ENCODE data around the gene CACNA1G. TPM values are rescaled to one million over a fixed set of nuclear protein-coding genes. Genes with fewer than 3 reads are reported as not detected.

Gene CACNA1G
- total RNA-seq, 2 experiments from 2014 or later: not detected

DNA sequence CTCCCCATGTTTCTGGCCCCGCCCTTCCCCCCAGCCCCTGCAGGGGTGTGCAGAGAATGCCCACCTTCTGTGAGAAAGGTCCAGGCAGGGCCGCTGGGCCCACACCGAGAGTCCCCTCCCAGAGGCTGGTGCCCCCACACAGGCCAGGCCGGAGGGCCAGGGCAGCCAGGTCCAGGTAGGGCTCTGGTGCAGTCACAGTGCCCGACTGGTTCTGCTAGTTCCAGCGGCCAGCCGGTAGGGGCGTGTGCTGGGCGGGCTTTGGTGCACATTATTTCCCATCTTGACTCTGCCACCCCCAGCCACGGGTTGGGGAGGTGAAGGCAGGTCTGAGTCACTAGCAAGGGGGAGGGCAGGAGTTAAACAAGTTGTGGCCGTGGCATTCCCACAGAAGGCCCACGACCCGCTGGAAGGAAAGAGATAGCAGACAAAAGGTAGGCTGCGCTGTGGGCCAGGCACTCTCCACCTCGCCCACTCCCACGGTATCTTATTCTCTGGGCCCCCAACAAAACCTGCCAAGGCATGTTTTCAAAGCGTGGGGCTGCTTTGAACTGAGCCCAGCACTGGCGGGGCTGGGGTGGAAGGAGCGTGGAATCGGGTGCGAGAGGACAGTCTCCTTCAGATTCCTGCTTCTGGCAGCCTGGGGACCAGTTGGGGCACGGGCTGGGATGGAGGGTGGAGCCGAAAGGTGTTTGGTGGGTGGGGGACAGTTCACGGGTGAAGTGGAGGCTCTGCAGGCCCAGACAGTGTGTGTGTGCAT is 26.1 kb upstream of the CACNA1G start:
- Mint-ChIP-seq H3K9me3 (ENCODE audit: low read depth) (no peaks in the 10 kb centered on the region), H3K4me1 (peaks cover 14% of the 10 kb centered on the region)
- CTCF ChIA-PET: interaction anchor here (1.1 kb wide), 1 partner anchor 8 kb away, joined by 3 read pairs; no protein-coding TSS in a partner anchor

DNA sequence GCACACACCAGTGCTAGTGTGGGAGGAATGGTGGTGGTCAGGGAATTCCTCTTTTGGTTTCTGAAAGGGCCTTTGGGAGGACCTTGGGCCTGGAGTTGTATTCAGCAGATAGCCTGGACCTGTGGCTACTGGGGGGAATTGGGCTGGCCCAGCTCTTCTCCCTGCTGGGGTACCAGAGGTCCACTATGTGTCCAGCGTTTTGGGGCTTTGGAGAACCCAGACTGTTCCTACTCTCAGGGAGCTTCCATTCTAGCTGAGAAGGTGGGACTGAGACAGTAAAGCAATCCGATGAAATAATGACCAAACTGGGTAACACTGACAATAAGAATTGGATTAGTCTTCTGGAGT is 25.6 kb upstream of the CACNA1G start:
- ChIA-PET POLR2A (no interaction called here), CTCF (interaction anchor here (1.0 kb wide), 1 partner anchor 33 kb away, joined by 3 read pairs; no protein-coding TSS in a partner anchor)
- Mint-ChIP-seq H3K36me3 (ENCODE audit: low read depth) (no peaks in the 10 kb centered on the region), H3K27ac (no peak overlapping the region), H3K27me3 (peaks cover 37% of the 10 kb centered on the region), H3K9me3 (ENCODE audit: low read depth) (no peaks in the 10 kb centered on the region), H3K4me1 (peaks cover 14% of the 10 kb centered on the region), H3K4me3 (no peak overlapping the region)
- no peak for ATAC-seq
- intact Hi-C loops (cut with DNase I, micrococcal nuclease): no loop called here
- no peak for DNase-seq

More for the DNA sequence above, 26.1 kb upstream of the CACNA1G start:
- POLR2A ChIA-PET: no interaction called here
- H3K36me3 Mint-ChIP-seq (ENCODE audit: low read depth): no peaks in the 10 kb centered on the region
- H3K27ac Mint-ChIP-seq: no peak overlapping the region
- intact Hi-C loops (cut with DNase I, micrococcal nuclease): no loop called here
- ATAC-seq (peak; percentile 78), DNase-seq (peak; percentile 59)
- peaks cover 41% of the 10 kb centered on the region for H3K27me3 Mint-ChIP-seq
- H3K4me3 Mint-ChIP-seq: no peak overlapping the region

DNA sequence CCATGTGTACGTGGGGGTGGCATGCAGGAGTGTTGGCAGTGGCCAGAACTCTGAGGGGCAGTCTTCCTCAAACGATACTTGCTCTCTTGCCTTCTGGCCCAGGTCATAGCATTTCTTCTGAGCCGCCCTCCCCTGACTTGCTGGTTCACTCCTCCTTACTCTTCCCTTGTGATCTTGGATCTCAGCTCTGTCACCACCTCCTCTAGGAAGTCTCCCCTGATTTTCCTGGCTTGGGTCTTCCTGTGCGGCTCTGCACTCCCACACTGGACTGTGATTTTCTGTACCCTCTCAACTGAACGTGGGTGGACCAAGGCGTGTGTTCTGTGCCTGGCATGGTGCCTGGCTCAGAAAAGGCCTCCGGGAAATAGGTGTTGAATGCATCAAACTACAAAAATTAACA is 25.1 kb upstream of the CACNA1G start:
- no peak for ATAC-seq
- no peak overlapping the region for H3K4me3 Mint-ChIP-seq
- H3K9me3 Mint-ChIP-seq (ENCODE audit: low read depth): no peaks in the 10 kb centered on the region
- DNase-seq: no peak
- H3K36me3 Mint-ChIP-seq (ENCODE audit: low read depth): no peaks in the 10 kb centered on the region
- intact Hi-C loops (cut with DNase I, micrococcal nuclease): no loop called here
- H3K27ac Mint-ChIP-seq: no peak overlapping the region
- ChIA-PET CTCF (interaction anchor here (0.6 to 1.0 kb wide), 3 partner anchors 34 to 114 kb away, joined by 3 to 4 read pairs (median 3); no protein-coding TSS in a partner anchor), POLR2A (no interaction called here)
- peaks cover 14% of the 10 kb centered on the region for H3K4me1 Mint-ChIP-seq
- peaks cover 36% of the 10 kb centered on the region for H3K27me3 Mint-ChIP-seq

DNA sequence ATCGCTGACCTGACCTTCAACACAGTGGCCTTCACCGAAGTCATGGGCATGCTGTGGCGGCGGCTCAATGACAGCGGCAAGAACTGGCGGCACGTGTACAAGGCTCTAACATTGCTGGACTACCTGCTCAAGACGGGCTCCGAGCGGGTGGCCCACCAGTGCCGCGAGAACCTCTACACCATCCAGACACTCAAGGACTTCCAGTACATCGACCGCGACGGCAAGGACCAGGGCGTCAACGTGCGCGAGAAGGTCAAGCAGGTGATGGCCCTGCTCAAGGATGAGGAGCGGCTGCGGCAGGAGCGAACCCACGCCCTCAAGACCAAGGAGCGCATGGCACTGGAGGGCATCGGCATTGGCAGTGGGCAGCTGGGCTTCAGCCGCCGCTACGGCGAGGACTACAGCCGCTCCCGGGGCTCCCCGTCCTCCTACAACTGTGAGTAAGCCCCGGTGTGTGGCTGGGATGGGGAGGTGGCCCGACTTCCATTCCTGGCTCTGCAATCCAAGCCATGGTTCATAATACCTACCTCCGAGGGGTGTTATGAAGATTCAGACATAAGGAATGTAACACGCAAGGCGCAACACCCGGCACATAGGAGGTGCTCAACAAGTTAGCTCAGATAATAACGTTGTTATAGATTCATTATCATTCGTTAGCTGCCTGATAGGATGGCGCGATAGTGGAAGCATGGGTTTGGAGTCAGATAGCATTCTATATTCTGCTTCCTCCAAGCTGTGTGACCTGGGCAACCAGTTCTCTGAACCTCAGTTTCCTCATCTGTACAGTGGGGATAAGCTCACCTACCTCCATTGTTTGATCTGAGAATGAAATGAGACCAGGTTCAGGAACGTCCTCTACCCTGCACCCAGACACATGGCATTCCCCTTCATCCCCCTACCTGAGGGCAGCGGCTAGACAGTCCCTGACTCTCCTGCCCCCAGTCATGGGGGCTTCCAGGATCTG is 23.6 kb upstream of the CACNA1G start:
- peaks cover 16% of the 10 kb centered on the region for H3K4me1 Mint-ChIP-seq
- peaks cover 22% of the 10 kb centered on the region for H3K27me3 Mint-ChIP-seq
- H3K4me3 Mint-ChIP-seq: no peak overlapping the region
- POLR2A ChIA-PET: no interaction called here
- DNase-seq: no peak
- CTCF ChIA-PET: no interaction called here
- ATAC-seq: no peak
- no peaks in the 10 kb centered on the region for H3K36me3 Mint-ChIP-seq (ENCODE audit: low read depth)
- no peak overlapping the region for H3K27ac Mint-ChIP-seq
- no peaks in the 10 kb centered on the region for H3K9me3 Mint-ChIP-seq (ENCODE audit: low read depth)
- intact Hi-C loops (cut with DNase I, micrococcal nuclease): no loop called here

DNA sequence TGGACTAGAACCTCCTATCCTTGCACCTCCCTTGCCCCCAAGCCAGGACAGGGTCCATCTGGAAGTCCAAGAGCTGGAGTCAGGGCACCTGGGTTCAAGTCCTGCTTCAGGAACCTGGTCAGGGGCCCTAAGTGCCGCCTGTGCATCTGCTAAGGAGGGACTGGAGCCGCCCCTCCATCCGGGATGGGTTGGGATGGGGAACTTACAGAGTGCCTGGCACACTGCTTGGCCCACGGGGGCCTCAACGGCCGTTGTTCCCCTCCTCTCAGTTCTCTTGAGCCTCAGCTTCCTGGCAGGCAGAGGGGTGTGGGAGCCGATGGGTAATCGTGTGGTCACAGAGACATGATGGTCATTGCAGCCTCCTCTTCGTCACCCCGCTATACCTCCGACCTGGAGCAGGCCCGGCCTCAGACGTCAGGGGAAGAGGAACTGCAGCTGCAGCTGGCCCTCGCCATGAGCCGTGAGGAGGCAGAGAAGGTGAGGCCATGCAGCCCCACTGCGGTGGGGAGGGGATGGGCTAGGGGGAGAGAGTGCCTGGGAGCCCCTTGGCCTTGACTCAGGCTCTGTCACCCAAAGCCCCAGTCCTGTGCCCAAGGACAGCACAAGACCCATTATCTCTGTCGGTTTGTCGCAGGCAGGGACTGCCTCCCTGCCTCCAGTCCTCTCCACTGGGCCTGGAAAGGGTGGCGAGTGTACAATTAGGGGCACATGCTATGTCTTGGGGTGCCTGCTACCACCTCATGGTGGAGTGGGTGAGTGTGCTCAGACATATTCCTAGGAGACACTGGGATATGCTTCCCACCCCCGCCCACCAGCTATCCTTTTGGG is 22.6 kb upstream of the CACNA1G start:
- Mint-ChIP-seq H3K27ac (no peak overlapping the region), H3K4me3 (no peak overlapping the region), H3K4me1 (peaks cover 23% of the 10 kb centered on the region), H3K36me3 (ENCODE audit: low read depth) (no peaks in the 10 kb centered on the region), H3K9me3 (ENCODE audit: low read depth) (no peaks in the 10 kb centered on the region), H3K27me3 (peaks cover 16% of the 10 kb centered on the region)
- intact Hi-C loops (cut with DNase I, micrococcal nuclease): no loop called here
- no peak for ATAC-seq
- ChIA-PET CTCF (no interaction called here), POLR2A (no interaction called here)
- no peak for DNase-seq

DNA sequence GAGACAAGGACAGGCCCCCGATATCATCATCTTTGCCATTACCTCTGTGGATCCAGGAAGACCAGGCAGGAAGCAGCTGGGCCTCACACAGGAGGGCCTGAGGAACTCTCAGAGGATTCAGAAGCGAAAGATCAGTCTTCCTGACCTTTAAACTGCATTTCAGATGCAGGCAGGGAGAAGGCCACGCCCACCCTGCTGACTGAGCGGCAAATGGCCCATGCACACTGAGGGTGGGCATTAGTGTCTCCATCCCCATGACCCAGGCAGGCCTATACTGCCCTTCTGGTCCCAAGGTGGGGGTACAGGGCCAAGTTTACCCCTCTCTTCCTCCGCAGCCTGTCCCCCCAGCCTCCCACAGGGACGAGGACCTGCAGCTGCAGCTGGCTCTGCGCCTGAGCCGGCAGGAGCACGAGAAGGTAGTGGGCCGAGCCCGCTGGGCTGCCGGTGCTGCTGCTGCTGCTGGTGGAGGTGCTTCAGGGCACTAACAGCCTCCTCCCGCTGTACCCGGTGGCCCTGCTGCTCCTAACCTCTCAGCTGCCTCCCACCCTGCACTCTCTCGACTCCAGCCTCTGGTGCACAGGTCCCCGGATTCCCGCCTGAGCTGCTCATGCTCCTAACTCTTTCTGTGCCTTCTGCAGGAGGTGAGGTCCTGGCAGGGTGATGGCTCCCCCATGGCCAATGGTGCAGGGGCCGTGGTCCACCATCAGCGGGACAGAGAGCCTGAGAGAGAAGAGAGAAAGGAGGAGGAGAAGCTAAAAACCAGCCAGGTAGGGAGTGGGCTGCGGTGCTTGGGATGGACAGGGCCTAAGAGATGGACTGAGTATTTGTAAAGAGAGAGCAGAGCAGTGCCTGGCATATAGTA is 21.7 kb upstream of the CACNA1G start:
- ATAC-seq (no peak), DNase-seq (no peak)
- POLR2A ChIA-PET: no interaction called here
- Mint-ChIP-seq H3K4me3 (no peak overlapping the region), H3K4me1 (peaks cover 15% of the 10 kb centered on the region), H3K36me3 (ENCODE audit: low read depth) (no peaks in the 10 kb centered on the region), H3K9me3 (ENCODE audit: low read depth) (no peaks in the 10 kb centered on the region), H3K27me3 (peaks cover 8% of the 10 kb centered on the region), H3K27ac (no peak overlapping the region)
- intact Hi-C loops (cut with DNase I, micrococcal nuclease): no loop called here
- CTCF ChIA-PET: no interaction called here

DNA sequence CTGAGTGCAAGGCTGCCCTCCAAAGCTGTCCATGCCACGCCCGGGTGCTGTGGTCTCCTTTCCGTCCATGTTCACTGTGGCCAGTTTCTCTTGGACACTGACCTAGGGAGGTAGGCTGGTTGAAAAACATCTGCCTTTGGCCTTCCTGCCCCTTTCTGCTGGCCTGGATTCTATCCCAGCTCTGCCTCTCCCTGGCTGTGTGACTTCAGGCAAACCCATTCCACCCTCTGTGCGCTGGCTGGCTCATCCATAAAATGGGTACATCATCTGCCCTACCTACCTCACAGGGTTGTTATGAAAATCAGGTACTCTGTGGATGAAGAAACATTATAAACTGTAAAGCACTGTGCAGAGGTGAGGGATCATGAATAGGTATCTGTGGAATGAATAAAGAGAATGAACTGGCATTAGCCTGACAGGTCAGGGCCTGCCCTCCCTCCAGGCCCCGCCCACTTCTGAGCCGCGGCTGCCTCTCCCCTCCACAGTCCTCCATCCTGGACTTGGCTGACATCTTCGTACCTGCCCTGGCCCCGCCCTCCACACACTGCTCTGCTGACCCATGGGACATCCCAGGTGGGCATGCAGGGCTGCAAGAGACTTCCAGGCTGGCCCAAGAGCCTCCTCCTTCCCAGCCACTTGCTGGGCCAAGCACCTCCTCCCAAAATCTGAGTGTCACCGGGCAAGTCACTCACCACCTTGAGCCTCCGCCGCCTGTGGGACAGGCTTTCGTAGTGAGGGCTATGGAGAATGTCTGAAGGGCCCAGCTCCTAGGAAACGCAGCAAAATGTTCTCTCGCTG is 20.6 kb upstream of the CACNA1G start:
- no peaks in the 10 kb centered on the region for H3K9me3 Mint-ChIP-seq (ENCODE audit: low read depth)
- H3K4me1 Mint-ChIP-seq: peaks cover 9% of the 10 kb centered on the region
- POLR2A ChIA-PET: no interaction called here
- no peak for DNase-seq
- no peak overlapping the region for H3K4me3 Mint-ChIP-seq
- no peak overlapping the region for H3K27ac Mint-ChIP-seq
- intact Hi-C loops (cut with DNase I, micrococcal nuclease): loop anchor here (5.0 to 10.0 kb wide), 4 partner anchors 58 to 615 kb away; partner anchors contain the start of genes ANKRD40 (in 1 of the 2) and NME1 (in 1 of the 2)
- peaks cover 7% of the 10 kb centered on the region for H3K27me3 Mint-ChIP-seq
- CTCF ChIA-PET: interaction anchor here (1.1 kb wide), 1 partner anchor 61 kb away, joined by 3 read pairs; no protein-coding TSS in a partner anchor
- H3K36me3 Mint-ChIP-seq (ENCODE audit: low read depth): no peaks in the 10 kb centered on the region
- no peak for ATAC-seq

DNA sequence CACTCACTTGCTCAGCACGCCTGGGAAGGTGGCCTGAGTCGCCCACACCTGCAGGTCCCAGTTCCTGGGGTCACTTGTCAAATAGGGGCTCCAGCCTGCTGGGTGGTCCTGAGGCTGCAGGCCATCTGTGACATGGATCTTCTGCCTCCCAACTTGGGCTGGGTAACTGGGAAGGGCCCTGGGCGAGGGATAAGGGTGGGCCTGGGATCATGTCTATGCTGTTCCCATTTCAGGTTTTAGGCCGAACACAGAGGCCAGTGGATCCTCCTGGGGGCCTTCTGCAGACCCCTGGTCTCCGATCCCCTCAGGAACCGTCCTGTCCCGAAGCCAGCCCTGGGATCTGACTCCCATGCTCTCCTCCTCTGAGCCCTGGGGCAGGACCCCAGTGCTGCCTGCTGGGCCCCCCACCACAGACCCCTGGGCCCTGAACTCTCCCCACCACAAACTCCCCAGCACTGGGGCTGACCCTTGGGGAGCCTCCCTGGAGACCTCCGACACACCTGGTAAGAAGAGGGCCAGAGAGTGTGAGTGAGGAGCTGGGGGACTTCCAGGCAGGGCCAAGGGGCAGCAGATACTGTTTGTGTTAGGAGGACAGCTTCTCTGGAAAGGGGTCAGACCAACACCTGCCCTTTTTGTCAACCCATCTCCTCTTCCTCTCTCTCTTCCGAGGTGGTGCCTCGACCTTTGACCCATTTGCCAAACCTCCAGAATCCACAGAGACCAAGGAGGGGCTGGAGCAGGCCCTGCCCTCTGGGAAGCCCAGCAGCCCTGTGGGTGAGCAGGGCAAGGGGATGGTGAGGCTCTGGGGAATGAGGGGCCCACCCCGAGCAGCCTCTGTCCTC is 19.7 kb upstream of the CACNA1G start:
- H3K36me3 Mint-ChIP-seq (ENCODE audit: low read depth): no peaks in the 10 kb centered on the region
- intact Hi-C loops (cut with DNase I, micrococcal nuclease): loop anchor here (5.0 to 10.0 kb wide), 4 partner anchors 58 to 614 kb away; partner anchors contain the start of genes ANKRD40 (in 1 of the 2) and NME1 (in 1 of the 2)
- no peaks in the 10 kb centered on the region for H3K9me3 Mint-ChIP-seq (ENCODE audit: low read depth)
- H3K4me1 Mint-ChIP-seq: peaks cover 9% of the 10 kb centered on the region
- CTCF ChIA-PET: interaction anchor here (1.1 to 2.6 kb wide), 6 partner anchors 20 to 85 kb away, joined by 3 to 22 read pairs (median 6); partner anchors contain the start of gene CACNA1G
- ATAC-seq (no peak), DNase-seq (no peak)
- H3K27me3 Mint-ChIP-seq: peaks cover 7% of the 10 kb centered on the region
- H3K4me3 Mint-ChIP-seq: no peak overlapping the region
- H3K27ac Mint-ChIP-seq: no peak overlapping the region
- POLR2A ChIA-PET: no interaction called here

DNA sequence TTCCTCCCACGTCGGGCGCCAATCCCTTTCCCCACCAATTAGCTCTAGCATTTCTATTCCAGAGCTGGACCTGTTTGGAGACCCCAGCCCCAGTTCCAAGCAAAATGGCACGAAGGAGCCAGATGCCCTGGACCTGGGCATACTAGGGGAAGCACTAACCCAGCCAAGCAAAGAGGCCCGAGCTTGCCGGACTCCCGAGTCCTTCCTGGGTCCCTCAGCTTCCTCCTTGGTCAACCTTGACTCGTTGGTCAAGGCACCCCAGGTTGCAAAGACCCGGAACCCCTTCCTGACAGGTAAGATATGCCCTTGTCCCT is 19.2 kb upstream of the CACNA1G start:
- Mint-ChIP-seq H3K9me3 (ENCODE audit: low read depth) (no peaks in the 10 kb centered on the region), H3K4me3 (peak overlapping the region; percentile 72), H3K27me3 (peaks cover 7% of the 10 kb centered on the region), H3K4me1 (peaks cover 9% of the 10 kb centered on the region), H3K36me3 (ENCODE audit: low read depth) (no peaks in the 10 kb centered on the region), H3K27ac (peak overlapping the region; percentile 82)
- CTCF ChIA-PET: interaction anchor here (1.1 to 2.6 kb wide), 7 partner anchors 19 to 85 kb away, joined by 3 to 22 read pairs (median 5); partner anchors contain the start of gene CACNA1G
- POLR2A ChIA-PET: no interaction called here
- DNase-seq: no peak
- no peak for ATAC-seq
- intact Hi-C loops (cut with DNase I, micrococcal nuclease): loop anchor here (5.0 to 10.0 kb wide), 4 partner anchors 59 to 613 kb away; partner anchors contain the start of genes ANKRD40 (in 1 of the 2) and NME1 (in 1 of the 2)

All from activated CD4-positive, alpha-beta T cell treated with anti-CD3 and anti-CD28 coated beads for 36 hours (primary cell).